ENCODE data around the gene SUPT5H.

SUPT5H gene

DNA sequence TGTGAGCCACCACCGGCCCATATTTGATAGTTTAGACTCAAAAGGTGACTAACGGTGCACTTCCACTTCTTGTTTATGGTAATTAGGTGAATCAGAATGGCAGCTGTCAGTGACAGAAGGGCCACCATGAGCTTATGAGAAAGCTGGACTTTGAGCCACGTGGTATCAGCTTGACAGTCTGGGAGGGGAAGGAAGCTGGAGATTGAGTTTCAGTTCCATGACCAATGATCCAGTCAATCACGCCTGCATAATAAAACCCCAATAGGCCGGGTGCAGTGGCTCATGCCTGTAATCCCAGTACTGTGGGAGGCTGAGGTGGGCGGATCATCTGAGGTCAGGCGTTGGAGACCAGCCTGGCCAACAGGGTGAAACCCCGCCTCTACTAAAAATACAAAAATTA lies 79.1 kb downstream of the SUPT5H start:
- DNase-seq (ENCODE audit: low read depth) = no peak

DNA sequence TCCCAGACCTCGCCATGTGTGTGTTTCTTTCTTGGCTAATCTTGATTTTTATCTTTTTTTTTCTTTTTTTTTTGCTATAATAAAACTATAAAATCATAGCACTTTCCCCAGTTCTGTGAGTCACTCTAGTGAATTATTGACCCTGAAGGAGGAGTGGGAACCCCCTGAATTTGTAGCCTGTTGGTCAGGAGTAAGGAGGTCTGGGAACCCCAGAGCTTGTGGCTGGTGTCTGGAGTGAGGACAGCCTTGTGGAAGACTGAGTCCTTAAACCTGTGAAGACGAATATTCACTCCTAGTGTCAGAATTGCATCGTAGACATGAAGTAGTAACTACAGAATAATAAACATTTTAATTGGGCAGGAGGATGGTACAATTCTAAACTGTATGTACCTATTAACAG lies 79.8 kb downstream of the SUPT5H start:
- no peak for DNase-seq (ENCODE audit: low read depth)
